ENCODE results near the gene NUCB1.
"Not testable (repeated sequence)": the region's sequence is repeated elsewhere in the genome, so short reads cannot be mapped to it uniquely, and the experiment has no call there.

The NUCB1 gene

DNA sequence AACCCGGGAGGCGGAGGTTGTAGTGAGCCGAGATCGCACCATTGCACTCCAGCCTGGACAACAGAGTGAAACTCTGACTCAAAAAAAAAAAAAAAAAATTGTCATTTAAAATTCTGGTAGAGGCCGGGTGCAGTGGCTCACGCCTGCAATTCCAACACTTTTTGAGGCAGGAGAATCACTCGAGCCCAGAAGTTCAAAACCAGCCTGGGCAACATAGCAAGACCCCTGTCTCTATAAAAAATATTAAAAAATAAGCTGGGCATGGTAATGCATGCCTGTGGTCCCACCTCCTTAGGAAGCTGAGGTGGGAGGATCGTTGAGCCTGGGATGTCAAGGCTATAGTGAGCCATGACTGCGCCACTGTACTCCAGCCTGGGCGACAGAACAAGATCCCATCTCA, 6.2 kb downstream of the NUCB1 start:
- DNase-seq = no peak

DNA sequence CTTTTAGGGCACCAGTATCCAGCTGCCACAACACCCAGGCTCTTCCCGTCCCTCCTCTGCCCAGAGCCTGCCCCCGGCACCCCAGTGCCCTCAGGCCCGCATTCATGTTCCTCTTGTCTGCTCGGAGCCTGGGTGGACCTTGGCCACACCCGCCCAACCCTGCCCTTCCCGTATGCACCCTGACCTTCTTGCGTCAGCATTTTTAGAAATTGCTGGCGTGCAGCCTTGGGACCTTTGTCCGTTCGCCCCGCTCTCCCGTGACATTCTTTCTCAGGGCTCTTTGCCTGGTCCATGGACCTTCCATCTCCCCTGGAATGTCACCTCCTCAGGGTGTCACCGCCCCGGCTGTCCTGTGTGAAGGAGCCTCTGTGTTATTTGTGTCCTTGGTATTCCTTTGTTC, 7.6 kb downstream of the NUCB1 start:
- no peak for DNase-seq

DNA sequence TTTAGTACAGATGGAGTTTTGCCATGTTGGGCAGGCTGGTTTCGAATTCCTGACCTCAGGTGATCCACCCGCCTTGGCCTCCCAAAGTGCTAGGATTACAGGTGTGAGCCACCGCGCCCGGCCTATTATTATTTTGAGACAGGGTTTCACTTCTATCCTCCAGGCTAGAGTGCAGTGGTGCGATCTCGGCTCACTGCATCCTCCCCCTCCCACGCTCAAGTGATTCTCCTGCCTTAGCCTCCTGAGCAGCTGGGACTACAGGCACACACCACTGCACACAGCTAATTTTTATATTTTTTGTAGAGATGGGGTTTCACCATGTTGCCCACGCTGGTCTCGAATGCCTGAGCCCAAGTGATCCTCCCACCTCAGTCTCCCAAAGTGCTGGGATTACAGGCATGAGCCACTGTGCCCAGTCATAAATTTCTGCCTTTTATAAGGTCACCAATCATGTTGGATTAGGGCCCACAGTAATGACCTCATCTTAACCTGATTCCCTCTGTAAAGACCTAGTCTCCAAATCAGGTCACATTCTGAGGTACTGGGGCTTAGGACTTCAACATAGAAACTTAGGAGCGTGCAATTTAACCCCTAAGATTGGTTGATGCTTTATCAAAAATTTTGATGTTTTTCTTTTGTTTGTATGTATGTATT, 9.4 kb downstream of the NUCB1 start:
- DNase-seq = not testable (repeated sequence)

DNA sequence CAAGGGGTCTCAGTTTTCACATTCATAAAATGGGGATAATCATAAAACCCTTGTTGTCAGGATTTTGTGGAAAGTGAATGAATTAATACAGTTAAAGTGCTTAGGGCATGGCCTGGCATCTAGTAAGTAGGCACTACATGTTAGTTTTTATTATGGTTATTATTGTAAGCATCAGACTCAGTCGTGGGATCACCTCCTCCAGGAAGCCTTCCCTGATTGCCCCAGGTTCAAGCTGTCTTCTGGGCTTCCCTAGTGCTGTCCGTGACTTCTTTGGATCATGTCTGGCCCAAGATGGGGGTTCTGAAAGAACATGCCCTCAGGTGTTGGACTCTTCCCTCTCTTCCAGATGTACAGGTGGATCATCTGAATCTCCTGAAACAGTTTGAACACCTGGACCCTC, 10.7 kb downstream of the NUCB1 start:
- no peak for DNase-seq

DNA sequence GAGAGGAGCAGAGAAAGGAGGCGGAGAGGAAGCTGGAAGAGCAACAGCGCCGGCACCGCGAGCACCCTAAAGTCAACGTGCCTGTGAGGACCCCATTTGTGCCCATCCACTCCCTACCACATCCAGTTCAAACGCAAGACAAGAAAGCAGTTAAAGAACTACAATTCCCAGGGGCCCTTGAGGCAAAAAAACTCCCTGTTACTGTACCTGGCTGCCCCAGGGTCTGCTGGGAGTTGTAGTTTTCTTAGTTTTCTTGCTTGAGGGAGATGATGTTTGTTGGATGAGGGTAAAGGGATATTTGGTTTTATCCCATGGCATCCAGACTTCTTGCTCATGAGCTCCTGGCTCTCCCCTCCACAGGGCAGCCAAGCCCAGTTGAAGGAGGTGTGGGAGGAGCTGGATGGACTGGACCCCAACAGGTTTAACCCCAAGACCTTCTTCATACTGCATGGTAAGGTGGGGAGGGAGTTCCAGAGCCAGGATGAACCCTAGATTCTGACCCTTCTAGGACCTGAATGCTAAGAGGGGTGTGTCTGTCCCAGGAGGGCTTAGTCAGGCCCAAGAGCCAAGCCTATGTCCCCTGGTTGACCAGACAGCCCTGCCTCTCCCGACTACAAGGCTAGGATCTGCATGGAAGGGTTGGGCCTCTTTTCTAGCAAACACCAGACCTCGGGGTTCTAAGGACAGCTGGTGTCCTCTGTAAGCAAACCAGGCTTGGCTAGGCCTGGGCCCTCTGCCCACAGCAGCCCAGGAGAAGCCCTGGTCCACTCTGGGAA, 13.2 kb downstream of the NUCB1 start:
- peak in 1 of 2 experiments; percentile 28 for DNase-seq

DNA sequence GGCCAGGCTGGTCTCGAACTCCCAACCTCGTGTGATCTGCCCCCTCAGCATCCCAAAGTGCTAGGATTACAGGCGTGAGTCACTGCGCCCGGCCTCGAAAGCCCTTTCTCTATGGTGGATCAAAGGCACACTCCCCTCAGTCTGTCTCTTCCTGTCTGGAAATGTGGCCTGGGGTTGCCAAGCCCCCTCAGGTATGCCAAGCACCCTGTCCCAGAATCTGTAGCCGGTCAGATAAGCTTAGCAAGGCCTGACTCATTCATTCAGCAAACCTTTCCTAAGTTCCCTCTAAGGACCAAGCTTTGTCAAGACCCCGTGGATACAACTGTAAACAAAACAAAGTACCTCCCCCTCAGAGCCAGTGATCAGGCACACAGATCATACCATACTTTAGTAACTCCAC, 14.1 kb downstream of the NUCB1 start:
- DNase-seq = no peak

DNA sequence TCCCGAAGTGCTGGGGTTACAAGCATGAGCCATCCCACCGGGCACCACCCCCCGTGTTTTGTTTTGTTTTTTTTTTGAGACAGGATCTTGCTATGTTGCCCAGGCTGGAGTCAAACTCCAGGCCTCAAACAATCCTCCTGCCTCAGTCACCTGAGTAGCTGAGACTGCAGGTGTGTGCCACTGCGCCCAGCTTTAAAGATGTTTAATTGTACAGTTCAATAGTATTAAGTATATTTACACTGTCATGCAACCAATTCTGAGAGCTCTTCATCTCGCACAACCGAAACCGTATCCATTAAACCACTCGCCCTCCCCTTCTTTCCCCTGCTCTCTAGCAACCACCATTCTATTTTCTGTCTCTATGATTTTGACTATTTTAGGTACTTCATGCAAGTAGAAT, 15.6 kb downstream of the NUCB1 start:
- no peak for DNase-seq

GRCh38 chr19:48918071-48918470, 18.0 kb downstream of the NUCB1 start:
- DNase-seq = no peak

GRCh38 chr19:48918801-48919247, 18.7 kb downstream of the NUCB1 start:
- DNase-seq = peak in 1 of 2 experiments; percentile 50

- DNase-seq = not testable (repeated sequence)
These were observed 19.2 kb downstream of the NUCB1 start for GRCh38 chr19:48919271-48919670.

DNA sequence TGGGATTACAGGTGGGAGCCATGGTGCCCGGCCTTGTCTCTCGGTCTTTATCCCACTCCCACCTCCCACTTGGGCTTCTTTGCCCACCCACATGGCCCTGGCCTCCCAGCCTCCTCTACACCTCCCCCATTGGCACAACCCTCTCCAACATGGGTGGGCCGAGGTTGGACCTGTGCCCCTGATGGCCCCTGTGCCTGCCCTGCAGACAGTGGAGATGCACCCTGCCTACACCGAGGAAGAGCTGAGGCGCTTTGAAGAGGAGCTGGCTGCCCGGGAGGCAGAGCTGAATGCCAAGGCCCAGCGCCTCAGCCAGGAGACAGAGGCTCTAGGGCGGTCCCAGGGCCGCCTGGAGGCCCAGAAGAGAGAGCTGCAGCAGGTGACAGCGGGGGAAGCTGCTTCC, 20.8 kb downstream of the NUCB1 start:
- no peak for DNase-seq

DNA sequence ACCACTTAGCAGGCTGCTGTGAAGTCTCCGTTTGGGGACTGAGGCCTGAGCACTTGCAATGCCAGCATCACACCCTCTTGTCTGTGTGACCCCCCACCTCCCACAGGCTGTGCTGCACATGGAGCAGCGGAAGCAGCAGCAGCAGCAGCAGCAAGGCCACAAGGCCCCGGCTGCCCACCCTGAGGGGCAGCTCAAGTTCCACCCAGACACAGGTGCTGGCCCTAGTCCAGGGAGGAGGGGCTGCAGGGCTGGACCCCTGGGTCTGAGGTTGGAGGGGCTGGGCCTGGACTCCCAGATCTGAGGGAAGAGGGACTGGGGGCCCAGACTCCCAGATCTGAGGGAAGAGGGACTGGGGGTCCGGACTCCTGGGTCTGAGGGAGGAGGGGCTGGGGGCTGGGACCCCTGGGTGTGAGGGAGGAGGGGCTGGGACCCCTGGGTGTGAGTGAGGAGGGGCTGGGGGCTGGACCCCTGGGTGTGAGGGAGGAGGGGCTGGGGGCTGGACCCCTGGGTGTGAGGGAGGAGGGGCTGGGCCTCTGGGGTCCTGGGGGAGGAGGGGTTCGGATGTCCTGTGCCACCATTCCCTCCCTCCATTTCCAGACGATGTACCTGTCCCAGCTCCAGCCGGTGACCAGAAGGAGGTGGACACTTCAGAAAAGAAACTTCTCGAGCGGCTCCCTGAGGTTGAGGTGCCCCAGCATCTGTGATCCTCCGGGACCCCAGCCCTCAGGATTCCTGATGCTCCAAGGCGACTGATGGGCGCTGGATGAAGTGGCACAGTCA, 21.8 kb downstream of the NUCB1 start:
- DNase-seq = no peak

DNA sequence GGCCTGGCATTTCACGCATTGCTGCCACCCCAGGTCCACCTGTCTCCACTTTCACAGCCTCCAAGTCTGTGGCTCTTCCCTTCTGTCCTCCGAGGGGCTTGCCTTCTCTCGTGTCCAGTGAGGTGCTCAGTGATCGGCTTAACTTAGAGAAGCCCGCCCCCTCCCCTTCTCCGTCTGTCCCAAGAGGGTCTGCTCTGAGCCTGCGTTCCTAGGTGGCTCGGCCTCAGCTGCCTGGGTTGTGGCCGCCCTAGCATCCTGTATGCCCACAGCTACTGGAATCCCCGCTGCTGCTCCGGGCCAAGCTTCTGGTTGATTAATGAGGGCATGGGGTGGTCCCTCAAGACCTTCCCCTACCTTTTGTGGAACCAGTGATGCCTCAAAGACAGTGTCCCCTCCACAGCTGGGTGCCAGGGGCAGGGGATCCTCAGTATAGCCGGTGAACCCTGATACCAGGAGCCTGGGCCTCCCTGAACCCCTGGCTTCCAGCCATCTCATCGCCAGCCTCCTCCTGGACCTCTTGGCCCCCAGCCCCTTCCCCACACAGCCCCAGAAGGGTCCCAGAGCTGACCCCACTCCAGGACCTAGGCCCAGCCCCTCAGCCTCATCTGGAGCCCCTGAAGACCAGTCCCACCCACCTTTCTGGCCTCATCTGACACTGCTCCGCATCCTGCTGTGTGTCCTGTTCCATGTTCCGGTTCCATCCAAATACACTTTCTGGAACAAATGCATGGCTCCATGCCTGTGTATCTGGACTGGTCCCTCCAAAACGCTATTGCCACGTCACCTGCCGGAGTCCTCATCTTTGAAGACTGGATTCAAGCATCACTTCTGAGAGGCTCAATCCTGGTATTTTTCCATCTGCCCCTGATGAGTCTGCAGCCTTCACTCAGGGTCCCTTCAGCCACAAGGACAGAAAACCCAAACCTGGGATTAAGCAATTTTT, 22.7 kb downstream of the NUCB1 start:
- DNase-seq = no peak

- no peak for DNase-seq
These were observed 25.2 kb downstream of the NUCB1 start for GRCh38 chr19:48925240-48925843.

DNA sequence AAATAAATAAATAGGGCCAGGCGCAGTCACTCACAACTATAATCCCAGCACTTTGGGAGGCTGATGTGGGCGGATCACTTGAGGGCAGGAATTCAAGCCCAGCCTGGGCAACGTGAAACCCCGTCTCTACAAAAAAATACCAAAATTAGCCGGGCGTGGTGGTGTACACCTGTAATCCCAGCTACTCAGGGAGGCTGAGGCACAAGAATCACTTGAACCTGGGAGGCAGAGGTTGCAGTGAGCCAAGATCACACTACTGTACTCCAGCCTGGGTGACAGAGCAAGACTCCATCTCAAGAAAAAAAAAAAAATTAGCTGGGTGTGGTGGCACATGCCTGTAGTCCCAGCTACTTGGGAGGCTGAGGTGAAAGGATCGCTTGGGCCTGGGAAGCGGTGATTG, 25.8 kb downstream of the NUCB1 start:
- DNase-seq = not testable (repeated sequence)

DNA sequence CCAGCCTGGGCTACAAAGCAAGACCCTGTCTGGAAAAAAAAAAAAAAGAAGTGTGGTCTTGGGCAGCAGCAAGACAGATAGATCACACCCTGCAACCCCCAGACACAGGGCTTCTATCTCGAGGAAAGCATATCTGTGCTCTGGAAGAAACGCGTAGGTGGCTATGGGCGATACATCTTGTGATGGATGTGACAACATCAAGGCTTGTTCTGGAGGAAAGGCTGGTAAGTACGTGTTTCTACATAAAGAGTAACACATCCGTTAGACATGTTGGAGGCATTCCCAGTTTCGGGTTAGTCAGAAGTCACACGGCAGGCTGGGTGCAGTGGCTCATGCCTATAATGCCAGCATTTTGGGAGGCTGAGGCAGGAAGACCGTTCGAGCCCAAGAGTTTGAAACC, 26.8 kb downstream of the NUCB1 start:
- no peak for DNase-seq

DNA sequence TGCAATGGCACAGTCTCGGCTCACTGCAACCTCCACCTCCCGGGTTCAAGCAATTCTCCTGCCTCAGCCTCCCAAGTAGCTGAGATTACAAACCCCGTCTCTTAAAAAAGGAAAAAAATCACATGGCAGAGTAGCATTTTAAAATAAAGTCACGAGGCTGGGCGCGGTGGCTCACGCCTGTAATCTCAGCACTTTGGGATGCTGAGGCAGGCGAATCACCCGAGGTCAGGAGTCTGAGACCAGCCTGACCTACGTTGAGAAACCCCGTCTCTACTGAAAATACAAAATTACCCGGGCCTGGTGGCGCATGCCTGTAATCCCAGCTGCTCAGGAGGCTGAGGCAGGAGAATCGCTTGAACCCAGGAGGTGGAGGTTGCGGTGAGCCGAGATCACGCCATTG, 27.6 kb downstream of the NUCB1 start:
- DNase-seq = not testable (repeated sequence)

DNA sequence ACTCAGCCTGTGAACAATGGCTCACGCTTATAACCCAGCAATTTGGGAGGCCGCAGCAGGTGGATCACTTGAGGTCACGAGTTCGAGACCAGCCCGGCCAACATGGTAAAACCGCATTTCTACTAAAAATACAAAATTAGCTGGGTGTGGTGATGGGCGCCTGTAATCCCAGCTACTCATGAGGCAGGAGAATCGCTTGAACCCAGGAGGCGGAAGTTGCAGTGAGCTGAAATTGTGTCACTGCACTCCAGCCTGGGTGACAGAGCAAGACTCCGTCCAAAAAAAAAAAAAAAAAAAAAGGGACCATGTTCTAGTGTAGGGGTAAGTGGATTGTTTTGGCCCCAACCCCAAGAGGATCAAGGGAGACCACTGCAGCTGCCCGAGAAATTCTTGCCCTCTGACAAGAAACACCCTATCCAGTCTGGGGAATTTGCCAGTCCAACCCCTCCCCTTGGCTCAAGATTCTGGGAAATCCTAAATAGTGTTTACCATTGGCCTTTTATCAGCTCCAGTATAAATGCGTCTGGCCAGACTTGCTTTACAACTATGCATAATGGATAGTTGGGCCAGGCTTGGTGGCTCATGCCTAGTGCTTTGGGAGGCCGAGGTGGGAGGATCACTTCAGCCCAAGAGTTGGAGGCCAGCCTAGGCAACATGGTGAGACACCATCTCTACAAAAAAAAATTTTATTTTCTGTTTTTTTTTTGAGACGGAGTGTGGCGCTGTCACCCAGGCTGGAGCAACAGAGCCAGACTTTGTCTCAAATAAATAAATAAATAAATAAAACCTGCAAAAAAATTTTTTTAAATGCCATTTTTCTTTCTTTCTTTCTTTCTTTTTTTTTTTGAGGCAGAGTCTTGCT, 28.3 kb downstream of the NUCB1 start:
- no peak for DNase-seq

- peak; percentile 88 to 96 for DNase-seq
These were observed 33.3 kb downstream of the NUCB1 start, which contains the start of gene DHDH for GRCh38 chr19:48933382-48933932. Gene DHDH (plus strand): TSS chr19:48933699. CDS start chr19:48933722, 23 bp downstream.

DNA sequence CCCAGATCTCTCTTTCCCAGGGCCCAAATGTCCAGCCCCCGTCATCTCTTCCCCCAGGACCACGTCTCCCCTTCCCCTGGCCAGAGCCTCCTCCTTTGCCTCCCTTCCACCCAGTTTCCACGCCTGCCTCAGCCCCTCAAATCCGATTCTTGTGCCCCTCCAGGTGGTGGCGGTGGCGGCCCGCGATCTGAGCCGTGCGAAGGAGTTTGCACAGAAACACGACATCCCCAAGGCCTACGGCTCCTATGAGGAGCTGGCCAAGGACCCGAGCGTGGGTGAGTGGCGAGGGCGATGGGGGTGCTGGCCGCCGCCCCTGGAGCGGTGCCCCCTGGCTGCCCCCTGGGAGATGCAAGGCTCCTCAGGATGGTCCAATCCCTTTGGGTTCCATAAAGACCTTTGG, 34.7 kb downstream of the NUCB1 start:
- no peak for DNase-seq

- DNase-seq = no peak
These were observed 35.8 kb downstream of the NUCB1 start for GRCh38 chr19:48935864-48936263.

All from NCI-H526 (cell line).